GM21825 (cell line): ENCODE measurements around the gene C20orf204.
"Not testable (repeated sequence)": the region's sequence is repeated elsewhere in the genome, so short reads cannot be mapped to it uniquely, and the experiment has no call there.

Experiments used
- ATAC-seq: cut with Tn5 transposase; IDR thresholded peaks from one replicate; pipeline ENCODE4 v1.9.1; 2021; ENCODE audit warnings: mild to moderate bottlenecking, moderate library complexity; ENCODE audit not compliant: unreplicated experiment

Gene C20orf204

GRCh38 chr20:64035933-64036345 is at the start of gene C20orf204:
Gene C20orf204, plus strand, starts transcription at chr20:64036182. Its CDS starts 142 bp downstream, at chr20:64036324.
- no peak for ATAC-seq

GRCh38 chr20:64000906-64001305 is 35.1 kb upstream of the C20orf204 start:
- no peak for ATAC-seq

- no peak for ATAC-seq
These were observed 34.4 kb upstream of the C20orf204 start for GRCh38 chr20:64001607-64002011.

- ATAC-seq: no peak
These were observed 31.8 kb upstream of the C20orf204 start for GRCh38 chr20:64003960-64004725.

GRCh38 chr20:64005394-64005793 is 30.6 kb upstream of the C20orf204 start:
- no peak for ATAC-seq

- no peak for ATAC-seq
These were observed 29.5 kb upstream of the C20orf204 start for GRCh38 chr20:64006490-64006889.

GRCh38 chr20:64006902-64007301 is 29.1 kb upstream of the C20orf204 start:
- ATAC-seq: no peak

- no peak for ATAC-seq
These were observed 26.1 kb upstream of the C20orf204 start for GRCh38 chr20:64009811-64010387.

GRCh38 chr20:64010711-64011237 is 25.2 kb upstream of the C20orf204 start:
- ATAC-seq: peak; percentile 41

- ATAC-seq: peak; percentile 27
These were observed 24.6 kb upstream of the C20orf204 start for GRCh38 chr20:64011366-64011779.

- not testable (repeated sequence) for ATAC-seq
These were observed 23.4 kb upstream of the C20orf204 start for GRCh38 chr20:64012385-64013154.

GRCh38 chr20:64015635-64016034 is 20.3 kb upstream of the C20orf204 start:
- ATAC-seq: no peak

GRCh38 chr20:64021124-64021975 is 14.6 kb upstream of the C20orf204 start:
- ATAC-seq: no peak

- ATAC-seq: no peak
These were observed 13.2 kb upstream of the C20orf204 start for GRCh38 chr20:64022671-64023360.

- no peak for ATAC-seq
These were observed 12.4 kb upstream of the C20orf204 start for GRCh38 chr20:64023361-64024140.

- ATAC-seq: no peak
These were observed 11.6 kb upstream of the C20orf204 start for GRCh38 chr20:64024141-64024990.

GRCh38 chr20:64025101-64025825 is 10.7 kb upstream of the C20orf204 start:
- no peak for ATAC-seq
